ENCODE results near the gene MAGI2. TPM values are rescaled to one million over a fixed set of nuclear protein-coding genes. Genes with fewer than 3 reads are reported as not detected.

Gene MAGI2
- total RNA-seq, 1 experiment from 2014 or later: 0.22 TPM

DNA sequence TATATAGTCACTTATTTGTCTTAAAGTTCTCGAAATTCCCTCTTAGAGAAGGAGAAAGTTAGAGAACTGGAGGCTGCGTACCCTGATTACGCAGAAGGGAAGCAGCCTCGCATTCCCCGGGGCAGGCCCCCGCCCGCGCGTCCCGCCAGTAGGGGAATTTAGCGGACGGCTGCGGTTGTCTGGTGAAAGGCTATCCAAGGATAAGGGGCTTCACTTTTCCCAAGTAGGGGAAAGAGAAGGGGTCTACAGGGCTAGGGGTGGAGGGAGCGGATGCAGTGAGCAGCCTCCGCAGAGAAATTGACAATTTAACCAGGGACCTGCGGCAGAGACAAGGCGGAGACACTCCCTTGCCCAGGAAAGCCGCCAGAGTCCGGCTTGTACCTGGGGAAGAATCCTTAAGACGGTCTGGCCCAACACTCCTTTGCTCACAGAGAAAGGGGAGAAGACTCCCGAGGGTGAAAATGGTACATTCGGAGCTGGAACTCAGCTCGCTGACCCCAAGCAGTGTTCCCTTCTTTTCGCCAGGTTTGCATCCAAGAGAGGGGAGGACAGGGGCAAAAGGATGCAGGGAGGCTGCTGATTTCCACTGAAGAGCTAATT is 994 bp upstream of the MAGI2 start:
- Histone ChIP-seq H3K4me2 (ENCODE audit: low read length) (no peak overlapping the region), H3K4me1 (ENCODE audit: control insufficient read depth in 1 of 2, insufficient read depth in 2 of 2, low read length in 2 of 2) (no peaks in the 10 kb centered on the region), H4K20me1 (ENCODE audit: insufficient read depth) (no peaks in the 10 kb centered on the region), H3K4me3 (replicated peaks in 1 of 2; ENCODE audit: low read depth in 1 of 2, low read length in 2 of 2) (no peak overlapping the region), H3K9me3 (ENCODE audit: control insufficient read depth in 1 of 2, insufficient read depth in 1 of 2, low read depth in 1 of 2, low read length in 2 of 2) (no peaks in the 10 kb centered on the region), H3K36me3 (ENCODE audit: control insufficient read depth in 1 of 2, insufficient read depth in 2 of 2, low read length in 2 of 2) (no peaks in the 10 kb centered on the region), H3K27ac (ENCODE audit: low read depth, low read length) (no peak overlapping the region), H3K27me3 (ENCODE audit: insufficient read depth, low read length) (no peaks in the 10 kb centered on the region), H3K9ac (ENCODE audit: low read length) (no peak overlapping the region), H3K9me2 (ENCODE audit: insufficient read depth) (no peaks in the 10 kb centered on the region), H3K79me2 (ENCODE audit: insufficient read depth, low read length) (no peaks in the 10 kb centered on the region), H2AFZ (ENCODE audit: low read depth, low read length, poor library complexity, severe bottlenecking) (no peak overlapping the region)
- RAD21 ChIA-PET (ENCODE audit: low non-redundant PET in 1 of 2, low total read pairs in 2 of 2, uncharacterized antibody in 2 of 2, unreplicated experiment in 2 of 2): no interaction called here
- TF ChIP-seq YY1 (IDR thresholded peaks at IDR 0.05; ENCODE audit: extremely low read depth, insufficient replicate concordance, low read depth, low read length): no peak
- no peak for TF ChIP-seq POLR2A (IDR thresholded peaks at IDR 0.05; ENCODE audit: borderline replicate concordance, extremely low read depth, insufficient read depth, insufficient read length)
- TF ChIP-seq EZH2 (IDR thresholded peaks at IDR 0.05): no peak
- TF ChIP-seq, protein P1, sequence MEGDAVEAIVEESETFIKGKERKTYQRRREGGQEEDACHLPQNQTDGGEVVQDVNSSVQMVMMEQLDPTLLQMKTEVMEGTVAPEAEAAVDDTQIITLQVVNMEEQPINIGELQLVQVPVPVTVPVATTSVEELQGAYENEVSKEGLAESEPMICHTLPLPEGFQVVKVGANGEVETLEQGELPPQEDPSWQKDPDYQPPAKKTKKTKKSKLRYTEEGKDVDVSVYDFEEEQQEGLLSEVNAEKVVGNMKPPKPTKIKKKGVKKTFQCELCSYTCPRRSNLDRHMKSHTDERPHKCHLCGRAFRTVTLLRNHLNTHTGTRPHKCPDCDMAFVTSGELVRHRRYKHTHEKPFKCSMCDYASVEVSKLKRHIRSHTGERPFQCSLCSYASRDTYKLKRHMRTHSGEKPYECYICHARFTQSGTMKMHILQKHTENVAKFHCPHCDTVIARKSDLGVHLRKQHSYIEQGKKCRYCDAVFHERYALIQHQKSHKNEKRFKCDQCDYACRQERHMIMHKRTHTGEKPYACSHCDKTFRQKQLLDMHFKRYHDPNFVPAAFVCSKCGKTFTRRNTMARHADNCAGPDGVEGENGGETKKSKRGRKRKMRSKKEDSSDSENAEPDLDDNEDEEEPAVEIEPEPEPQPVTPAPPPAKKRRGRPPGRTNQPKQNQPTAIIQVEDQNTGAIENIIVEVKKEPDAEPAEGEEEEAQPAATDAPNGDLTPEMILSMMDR (IDR thresholded peaks at IDR 0.05 in 2 of 3, conservative IDR thresholded peaks at IDR 0.05 in 1 of 3; ENCODE audit: borderline replicate concordance in 1 of 3, insufficient read depth in 1 of 3, low read depth in 2 of 3, low read length in 2 of 3): no peak
- TF ChIP-seq SRF (IDR thresholded peaks at IDR 0.05; ENCODE audit: low read depth): no peak
- no peak for TF ChIP-seq TCF7L2 (IDR thresholded peaks at IDR 0.05; ENCODE audit: borderline replicate concordance, extremely low read depth, insufficient read depth, insufficient read length)
- TF ChIP-seq CBX3 (IDR thresholded peaks at IDR 0.05; ENCODE audit: low read depth): no peak
- TF ChIP-seq EZH2phosphoT487 (IDR thresholded peaks at IDR 0.05; ENCODE audit: borderline replicate concordance): no peak
- TF ChIP-seq CEBPB (IDR thresholded peaks at IDR 0.05; ENCODE audit: low read depth): no peak
- no peak for TF ChIP-seq SP1 (IDR thresholded peaks at IDR 0.05; ENCODE audit: low read depth)
- TF ChIP-seq RAD21 (IDR thresholded peaks at IDR 0.05; ENCODE audit: low read depth): no peak
- no peak for TF ChIP-seq ELF1 (IDR thresholded peaks at IDR 0.05; ENCODE audit: borderline replicate concordance, low read depth)
- TF ChIP-seq JUND (IDR thresholded peaks at IDR 0.05): no peak
- ATAC-seq: no peak
- DNase-seq (ENCODE audit: low read depth, low spot score): no peak
- POLR2A ChIA-PET: no interaction called here
- BruUV-seq (replicated peaks): no TSS peak
- CTCF ChIA-PET: no interaction called here
- intact Hi-C loops (cut with micrococcal nuclease): no loop called here
